Measurements from ENCODE around the gene PAQR6.
A peak's percentile ranks its signal among the peaks of the same experiment; 100 is the strongest.

PAQR6 gene

DNA sequence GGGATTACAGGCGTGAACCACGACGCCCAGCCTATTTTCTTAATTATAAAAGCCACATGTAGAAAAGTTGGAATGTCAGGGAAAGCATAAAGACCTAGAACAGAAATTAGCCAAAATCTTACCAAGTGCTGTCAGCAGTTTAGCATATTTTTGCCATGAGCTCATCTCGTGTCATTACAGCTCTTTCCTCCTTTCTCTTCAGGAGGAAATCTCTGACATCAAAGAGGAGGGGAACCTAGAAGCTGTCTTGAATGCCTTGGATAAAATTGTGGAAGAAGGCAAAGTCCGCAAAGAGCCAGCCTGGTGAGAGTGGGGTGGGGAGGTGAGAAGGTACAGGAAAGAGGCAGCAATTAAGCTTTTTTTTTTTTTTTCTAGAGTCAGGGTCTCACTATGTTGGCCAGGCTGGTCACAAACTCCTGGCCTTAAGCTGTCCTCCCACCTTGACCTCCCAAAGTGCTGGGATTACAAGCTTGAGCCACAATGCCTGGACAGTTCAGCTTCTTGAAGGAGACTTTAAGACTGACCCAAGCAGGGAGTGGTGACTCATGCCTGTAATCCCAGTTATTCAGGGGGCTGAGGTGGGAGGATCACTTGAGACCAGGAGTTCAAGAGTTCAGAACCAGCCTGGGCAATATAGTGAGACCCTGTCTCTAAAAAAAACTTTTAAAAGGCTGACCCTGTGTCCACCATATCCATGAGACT, 14.3 kb downstream of the PAQR6 start:
- H3K27ac ChIP-seq = no peak overlapping the region

DNA sequence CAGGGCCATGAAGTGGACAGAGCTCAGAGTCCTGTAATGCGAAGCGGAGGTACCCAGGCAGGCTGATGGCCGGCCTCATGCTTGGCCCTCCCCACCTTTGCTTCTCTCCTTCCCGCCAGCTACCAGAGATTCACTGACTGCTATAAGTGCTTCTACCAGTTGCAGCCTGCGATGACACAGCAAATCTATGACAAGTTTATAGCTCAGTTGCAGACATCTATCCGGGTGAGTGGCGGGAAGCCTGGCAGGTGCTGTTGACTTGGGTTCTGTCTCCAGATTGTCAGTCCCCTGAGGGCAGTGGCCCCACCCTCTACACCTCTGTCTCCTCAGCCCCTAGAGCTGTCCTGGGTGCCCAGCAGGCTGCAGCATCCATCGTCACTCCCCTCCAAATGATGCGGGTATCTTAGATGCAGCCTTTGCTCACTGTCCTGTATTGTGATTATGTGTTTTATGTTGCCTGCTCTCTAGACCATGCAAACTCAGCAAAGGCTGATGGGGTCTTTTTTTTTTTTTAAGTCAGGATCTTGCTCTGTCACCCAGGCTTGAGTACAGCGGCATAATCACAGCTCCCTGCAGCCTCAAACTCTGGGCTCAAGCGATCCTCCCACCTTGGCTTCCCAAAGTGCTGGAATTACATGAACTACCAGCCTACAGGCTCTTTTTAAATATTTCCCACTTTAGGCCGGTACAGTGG, 15.5 kb downstream of the PAQR6 start:
- H3K27ac ChIP-seq = 0 out of 2 replicates have a peak overlapping the region, but pooled peaks have one; percentile 7
- TF ChIP-seq, protein P1, sequence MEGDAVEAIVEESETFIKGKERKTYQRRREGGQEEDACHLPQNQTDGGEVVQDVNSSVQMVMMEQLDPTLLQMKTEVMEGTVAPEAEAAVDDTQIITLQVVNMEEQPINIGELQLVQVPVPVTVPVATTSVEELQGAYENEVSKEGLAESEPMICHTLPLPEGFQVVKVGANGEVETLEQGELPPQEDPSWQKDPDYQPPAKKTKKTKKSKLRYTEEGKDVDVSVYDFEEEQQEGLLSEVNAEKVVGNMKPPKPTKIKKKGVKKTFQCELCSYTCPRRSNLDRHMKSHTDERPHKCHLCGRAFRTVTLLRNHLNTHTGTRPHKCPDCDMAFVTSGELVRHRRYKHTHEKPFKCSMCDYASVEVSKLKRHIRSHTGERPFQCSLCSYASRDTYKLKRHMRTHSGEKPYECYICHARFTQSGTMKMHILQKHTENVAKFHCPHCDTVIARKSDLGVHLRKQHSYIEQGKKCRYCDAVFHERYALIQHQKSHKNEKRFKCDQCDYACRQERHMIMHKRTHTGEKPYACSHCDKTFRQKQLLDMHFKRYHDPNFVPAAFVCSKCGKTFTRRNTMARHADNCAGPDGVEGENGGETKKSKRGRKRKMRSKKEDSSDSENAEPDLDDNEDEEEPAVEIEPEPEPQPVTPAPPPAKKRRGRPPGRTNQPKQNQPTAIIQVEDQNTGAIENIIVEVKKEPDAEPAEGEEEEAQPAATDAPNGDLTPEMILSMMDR (IDR thresholded peaks at IDR 0.05) = no peak
- no peak for TF ChIP-seq ZFX (IDR thresholded peaks at IDR 0.05; ENCODE audit: borderline replicate concordance)

More for the DNA sequence above, 14.3 kb downstream of the PAQR6 start:
- TF ChIP-seq, protein P1 (IDR thresholded peaks at IDR 0.05) = no peak
- no peak for TF ChIP-seq ZFX (IDR thresholded peaks at IDR 0.05; ENCODE audit: borderline replicate concordance)

DNA sequence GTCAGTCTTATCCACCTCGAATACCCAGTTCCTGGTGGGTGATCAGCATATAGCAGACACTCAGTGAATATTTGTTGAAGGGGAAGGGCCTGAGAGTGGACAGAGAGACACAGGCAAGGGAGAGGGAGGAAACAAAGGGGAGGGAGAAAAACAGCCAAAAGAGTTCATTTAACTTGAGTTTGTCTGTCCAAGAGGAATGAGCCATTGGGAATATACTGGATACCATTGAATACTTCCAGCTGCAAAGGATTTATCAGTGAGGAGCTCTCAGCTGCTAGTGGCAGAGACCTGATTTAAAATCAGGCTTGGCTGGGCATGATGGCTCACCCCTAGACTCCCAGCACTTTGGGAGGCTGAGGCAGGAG, 17.4 kb downstream of the PAQR6 start:
- TF ChIP-seq, protein P1 (IDR thresholded peaks at IDR 0.05) = no peak
- TF ChIP-seq ZFX (IDR thresholded peaks at IDR 0.05; ENCODE audit: borderline replicate concordance) = no peak
- no peak overlapping the region for H3K27ac ChIP-seq

DNA sequence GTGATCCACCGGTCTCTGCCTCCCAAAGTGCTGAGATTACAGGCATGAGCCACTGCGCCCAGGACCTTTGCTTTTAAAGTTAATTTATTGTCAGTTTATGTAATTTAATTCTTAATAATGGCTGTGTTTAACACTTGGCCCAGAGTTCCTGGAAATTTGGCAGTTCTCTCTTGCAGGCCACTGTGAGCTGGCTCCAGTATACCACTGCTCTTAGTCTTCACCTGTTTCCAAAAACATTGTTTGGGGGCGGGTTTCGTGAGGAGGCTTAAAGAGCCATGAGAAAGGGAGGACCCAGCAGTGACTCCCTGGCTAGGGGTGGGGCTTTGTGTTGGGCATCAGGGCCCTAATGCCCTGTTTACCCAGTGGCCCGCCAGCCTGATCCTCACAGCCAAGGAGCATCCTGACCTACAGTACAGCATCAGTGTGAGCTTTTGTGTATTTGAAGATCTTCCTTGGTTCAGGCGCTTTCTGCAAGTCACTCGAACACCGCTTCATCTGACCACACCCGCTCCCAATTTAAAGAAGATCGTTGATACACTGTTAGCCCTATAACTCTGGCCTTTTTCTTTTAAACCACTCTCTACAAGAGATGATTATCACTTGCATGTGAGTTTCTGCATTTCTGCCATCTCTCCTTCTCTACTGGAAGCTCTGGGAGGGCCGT, 17.9 kb downstream of the PAQR6 start:
- no peak for TF ChIP-seq ZFX (IDR thresholded peaks at IDR 0.05; ENCODE audit: borderline replicate concordance)
- TF ChIP-seq, protein P1 (IDR thresholded peaks at IDR 0.05) = no peak
- H3K27ac ChIP-seq = no peak overlapping the region

DNA sequence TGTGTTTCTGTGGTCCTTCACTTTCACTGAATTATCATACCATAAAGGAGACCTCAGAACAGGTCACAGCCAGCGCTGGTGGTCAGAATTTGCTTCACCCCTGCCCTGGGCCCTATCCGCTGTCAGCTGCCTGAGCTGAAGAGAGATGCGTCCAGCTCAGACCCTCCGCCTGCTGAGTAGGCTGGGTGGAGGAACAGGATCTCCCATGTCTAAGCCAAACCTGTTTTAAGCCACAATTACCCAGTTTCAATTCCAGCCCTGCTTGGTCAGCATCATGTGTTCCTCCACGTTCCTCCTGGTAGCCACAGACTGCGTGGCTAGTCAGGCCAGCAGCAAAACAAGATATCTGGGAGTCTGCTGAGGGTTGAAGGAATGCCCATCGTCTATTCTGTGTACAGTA, 19.4 kb downstream of the PAQR6 start:
- TF ChIP-seq, protein P1 (IDR thresholded peaks at IDR 0.05) = no peak
- TF ChIP-seq ZFX (IDR thresholded peaks at IDR 0.05; ENCODE audit: borderline replicate concordance) = no peak
- H3K27ac ChIP-seq = no peak overlapping the region

DNA sequence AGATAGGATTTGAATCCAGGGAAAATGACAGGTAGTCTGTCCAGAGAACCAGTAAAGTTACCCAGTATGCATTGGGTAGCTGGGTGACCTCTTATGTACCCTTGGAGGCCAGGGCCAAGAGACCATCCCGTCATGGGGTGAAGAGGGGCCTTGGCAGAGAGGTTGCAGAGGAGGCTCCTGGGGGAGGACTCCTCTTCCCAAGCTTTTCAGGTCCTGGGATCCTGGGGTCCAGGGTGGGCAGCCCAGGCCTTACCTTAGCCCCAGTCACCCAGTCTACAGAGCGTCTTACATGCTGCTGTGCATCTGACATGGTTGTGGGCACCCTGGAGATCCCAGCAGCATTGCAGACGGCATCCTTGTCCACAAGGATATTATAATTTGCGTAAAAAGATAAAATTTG, 21.1 kb downstream of the PAQR6 start:
- no peak overlapping the region for H3K27ac ChIP-seq
- no peak for TF ChIP-seq ZFX (IDR thresholded peaks at IDR 0.05; ENCODE audit: borderline replicate concordance)
- TF ChIP-seq, protein P1 (IDR thresholded peaks at IDR 0.05) = no peak

DNA sequence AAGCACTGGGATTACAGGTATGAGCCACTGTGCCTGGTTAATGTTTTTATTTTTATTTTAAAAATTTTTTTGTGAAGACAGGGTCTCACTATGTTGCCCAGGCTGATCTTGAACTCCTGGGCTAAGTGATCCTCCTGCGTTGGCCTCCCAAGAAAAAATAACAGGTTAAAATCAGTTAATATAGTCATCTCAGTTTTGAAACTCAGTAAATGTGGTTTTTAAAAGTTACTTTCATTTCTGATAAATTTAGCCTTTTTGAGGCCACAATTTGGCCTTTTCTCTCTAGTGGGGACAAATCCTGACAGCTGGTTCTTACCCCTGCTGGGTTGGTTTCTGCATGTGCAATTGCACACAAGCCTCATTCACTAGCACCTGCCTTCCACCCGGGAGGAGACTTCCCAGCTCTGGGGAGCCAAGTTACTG, 21.7 kb downstream of the PAQR6 start:
- no peak overlapping the region for H3K27ac ChIP-seq
- no peak for TF ChIP-seq ZFX (IDR thresholded peaks at IDR 0.05; ENCODE audit: borderline replicate concordance)
- TF ChIP-seq, protein P1 (IDR thresholded peaks at IDR 0.05) = no peak

Data from 22Rv1 (cell line).